RWPE2 (cell line): ENCODE data around the gene PNMA6E.

Source experiments
- ATAC-seq: fragments of 200-7000 bp; cut with Tn5 transposase; 3 replicates; pipeline ENCODE4 v1.9.1; 2021; ENCODE audit warnings: low read depth
- DNase-seq: peaks from one replicate; pipeline ENCODE4 v3.0.0-alpha.2; 2020; ENCODE audit warnings: low spot score
- H3K27ac ChIP-seq: fragments of 450-650 bp; 2 replicates; pipeline ENCODE4 v1.5.1; 2017; ENCODE audit warnings: mild to moderate bottlenecking; ENCODE audit not compliant: poor library complexity, severe bottlenecking
- H3K27me3 ChIP-seq: fragments of 250-450 bp; sonication (Bioruptor Pico); 2 replicates; pipeline ENCODE4 v1.5.1; 2021; ENCODE audit warnings: mild to moderate bottlenecking, moderate library complexity; ENCODE audit not compliant: insufficient read depth, poor library complexity, severe bottlenecking
- H3K36me3 ChIP-seq: fragments of 250-450 bp; sonication (Bioruptor Pico); 2 replicates; pipeline ENCODE4 v1.5.1; 2020; ENCODE audit warnings: low read depth, mild to moderate bottlenecking, moderate library complexity
- H3K4me1 ChIP-seq: fragments of 250-450 bp; sonication (Bioruptor Pico); 2 replicates; pipeline ENCODE4 v1.5.1; 2021; ENCODE audit warnings: mild to moderate bottlenecking, moderate library complexity; ENCODE audit not compliant: insufficient read depth, poor library complexity, severe bottlenecking
- H3K4me3 ChIP-seq: fragments of 250-450 bp; sonication (Bioruptor Pico); 2 replicates; pipeline ENCODE4 v1.5.1; 2021; ENCODE audit warnings: mild to moderate bottlenecking, moderate library complexity; ENCODE audit not compliant: severe bottlenecking
- H3K9me3 ChIP-seq: fragments of 250-450 bp; sonication (Bioruptor Pico); 2 replicates; pipeline ENCODE4 v1.5.1; 2021; ENCODE audit warnings: mild to moderate bottlenecking, moderate library complexity; ENCODE audit not compliant: severe bottlenecking
- TF ChIP-seq, protein P1 (sequence below): fragments of 450-650 bp; IDR thresholded peaks from one replicate; pipeline ENCODE4 v1.5.1; 2017; ENCODE audit warnings: mild to moderate bottlenecking, moderate library complexity; ENCODE audit not compliant: poor library complexity, severe bottlenecking

Gene PNMA6E

GRCh38 chrX:153349952-153350351 is 51.2 kb downstream of the PNMA6E start:
- Histone ChIP-seq H3K36me3 (no peaks in the 10 kb centered on the region), H3K27ac (no peak overlapping the region), H3K27me3 (no peaks in the 10 kb centered on the region), H3K4me1 (no peaks in the 10 kb centered on the region), H3K9me3 (no peaks in the 10 kb centered on the region), H3K4me3 (no peak overlapping the region)
- TF ChIP-seq, protein P1, sequence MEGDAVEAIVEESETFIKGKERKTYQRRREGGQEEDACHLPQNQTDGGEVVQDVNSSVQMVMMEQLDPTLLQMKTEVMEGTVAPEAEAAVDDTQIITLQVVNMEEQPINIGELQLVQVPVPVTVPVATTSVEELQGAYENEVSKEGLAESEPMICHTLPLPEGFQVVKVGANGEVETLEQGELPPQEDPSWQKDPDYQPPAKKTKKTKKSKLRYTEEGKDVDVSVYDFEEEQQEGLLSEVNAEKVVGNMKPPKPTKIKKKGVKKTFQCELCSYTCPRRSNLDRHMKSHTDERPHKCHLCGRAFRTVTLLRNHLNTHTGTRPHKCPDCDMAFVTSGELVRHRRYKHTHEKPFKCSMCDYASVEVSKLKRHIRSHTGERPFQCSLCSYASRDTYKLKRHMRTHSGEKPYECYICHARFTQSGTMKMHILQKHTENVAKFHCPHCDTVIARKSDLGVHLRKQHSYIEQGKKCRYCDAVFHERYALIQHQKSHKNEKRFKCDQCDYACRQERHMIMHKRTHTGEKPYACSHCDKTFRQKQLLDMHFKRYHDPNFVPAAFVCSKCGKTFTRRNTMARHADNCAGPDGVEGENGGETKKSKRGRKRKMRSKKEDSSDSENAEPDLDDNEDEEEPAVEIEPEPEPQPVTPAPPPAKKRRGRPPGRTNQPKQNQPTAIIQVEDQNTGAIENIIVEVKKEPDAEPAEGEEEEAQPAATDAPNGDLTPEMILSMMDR, result no peak
- no peak for DNase-seq
- ATAC-seq, result no peak

DNA sequence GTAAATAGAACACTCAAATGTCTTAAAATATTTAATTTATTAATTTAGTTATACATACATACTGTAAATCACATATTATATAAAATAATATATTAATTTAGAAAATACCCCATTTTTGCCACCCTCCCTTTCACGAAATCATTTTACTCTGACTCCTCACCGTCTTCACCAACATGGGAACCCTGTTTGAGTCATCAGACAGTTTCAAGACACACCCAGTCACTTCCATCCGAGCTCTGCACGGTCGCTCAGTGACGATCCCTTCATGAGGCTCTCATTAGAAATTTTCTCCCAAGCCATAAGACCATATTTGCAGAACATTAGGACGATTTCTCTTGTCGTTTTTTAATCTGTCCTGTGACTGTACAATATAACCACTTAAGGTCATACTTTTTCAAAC is 52.7 kb downstream of the PNMA6E start:
- TF ChIP-seq, protein P1, result no peak
- ATAC-seq (no peak), DNase-seq (no peak)
- H3K4me3 ChIP-seq, result no peak overlapping the region
- no peaks in the 10 kb centered on the region for H3K27me3 ChIP-seq
- no peaks in the 10 kb centered on the region for H3K36me3 ChIP-seq
- H3K4me1 ChIP-seq, result no peaks in the 10 kb centered on the region
- no peaks in the 10 kb centered on the region for H3K9me3 ChIP-seq
- H3K27ac ChIP-seq, result no peak overlapping the region

DNA sequence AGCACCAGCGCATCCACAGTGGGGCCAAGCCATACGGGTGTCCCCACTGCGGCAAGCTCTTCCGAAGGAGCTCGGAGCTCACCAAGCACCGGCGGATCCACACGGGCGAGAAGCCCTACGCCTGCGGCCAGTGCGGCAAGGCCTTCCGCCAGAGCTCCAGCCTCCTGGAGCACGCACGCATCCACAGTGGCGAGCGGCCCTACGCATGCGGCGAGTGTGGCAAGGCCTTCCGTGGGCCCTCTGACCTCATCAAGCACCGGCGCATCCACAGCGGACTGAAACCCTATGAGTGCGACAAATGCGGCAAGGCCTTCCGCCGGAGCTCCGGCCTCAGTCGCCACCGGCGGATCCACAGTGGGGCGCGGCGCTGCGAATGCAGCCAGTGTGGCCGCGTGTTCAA is 53.6 kb downstream of the PNMA6E start:
- Histone ChIP-seq H3K4me1 (no peaks in the 10 kb centered on the region), H3K4me3 (no peak overlapping the region), H3K36me3 (no peaks in the 10 kb centered on the region), H3K27ac (no peak overlapping the region), H3K9me3 (no peaks in the 10 kb centered on the region), H3K27me3 (no peaks in the 10 kb centered on the region)
- ATAC-seq, result no peak
- TF ChIP-seq, protein P1, result no peak
- DNase-seq, result no peak
